ENCODE data around the gene PLXDC2.

The PLXDC2 gene

GRCh38 chr10:19872504-19873271 is 56.5 kb downstream of the PLXDC2 start:
- Histone ChIP-seq H3K9me3 (ENCODE audit: control insufficient read depth, insufficient read depth, low read length) (no peaks in the 10 kb centered on the region), H3K9ac (ENCODE audit: low read depth, low read length) (no peak overlapping the region), H3K4me1 (ENCODE audit: control insufficient read depth, insufficient read depth, low read length) (no peaks in the 10 kb centered on the region), H3K4me3 (ENCODE audit: low read depth, low read length) (no peak overlapping the region), H3K27me3 (ENCODE audit: control insufficient read depth, insufficient read depth, low read length) (no peaks in the 10 kb centered on the region), H3K36me3 (ENCODE audit: control insufficient read depth, insufficient read depth, low read length) (no peaks in the 10 kb centered on the region)

GRCh38 chr10:19874190-19874589 is 58.0 kb downstream of the PLXDC2 start:
- H3K27me3 ChIP-seq (ENCODE audit: control insufficient read depth, insufficient read depth, low read length), result no peaks in the 10 kb centered on the region
- H3K4me1 ChIP-seq (ENCODE audit: control insufficient read depth, insufficient read depth, low read length), result no peaks in the 10 kb centered on the region
- H3K4me3 ChIP-seq (ENCODE audit: low read depth, low read length), result no peak overlapping the region
- no peaks in the 10 kb centered on the region for H3K36me3 ChIP-seq (ENCODE audit: control insufficient read depth, insufficient read depth, low read length)
- no peaks in the 10 kb centered on the region for H3K9me3 ChIP-seq (ENCODE audit: control insufficient read depth, insufficient read depth, low read length)
- no peak overlapping the region for H3K9ac ChIP-seq (ENCODE audit: low read depth, low read length)

- Histone ChIP-seq H3K9me3 (ENCODE audit: control insufficient read depth, insufficient read depth, low read length) (no peaks in the 10 kb centered on the region), H3K4me1 (ENCODE audit: control insufficient read depth, insufficient read depth, low read length) (no peaks in the 10 kb centered on the region), H3K36me3 (ENCODE audit: control insufficient read depth, insufficient read depth, low read length) (no peaks in the 10 kb centered on the region), H3K9ac (ENCODE audit: low read depth, low read length) (no peak overlapping the region), H3K27me3 (ENCODE audit: control insufficient read depth, insufficient read depth, low read length) (no peaks in the 10 kb centered on the region), H3K4me3 (ENCODE audit: low read depth, low read length) (no peak overlapping the region)
Measured at GRCh38 chr10:19874791-19875190, 58.6 kb downstream of the PLXDC2 start.

- Histone ChIP-seq H3K27me3 (ENCODE audit: control insufficient read depth, insufficient read depth, low read length) (no peaks in the 10 kb centered on the region), H3K9ac (ENCODE audit: low read depth, low read length) (no peak overlapping the region), H3K4me3 (ENCODE audit: low read depth, low read length) (no peak overlapping the region), H3K9me3 (ENCODE audit: control insufficient read depth, insufficient read depth, low read length) (no peaks in the 10 kb centered on the region), H3K4me1 (ENCODE audit: control insufficient read depth, insufficient read depth, low read length) (no peaks in the 10 kb centered on the region), H3K36me3 (ENCODE audit: control insufficient read depth, insufficient read depth, low read length) (no peaks in the 10 kb centered on the region)
Measured at GRCh38 chr10:19876570-19876969, 60.3 kb downstream of the PLXDC2 start.

GRCh38 chr10:19877466-19878255 is 61.4 kb downstream of the PLXDC2 start:
- Histone ChIP-seq H3K4me1 (ENCODE audit: control insufficient read depth, insufficient read depth, low read length) (no peaks in the 10 kb centered on the region), H3K9me3 (ENCODE audit: control insufficient read depth, insufficient read depth, low read length) (no peaks in the 10 kb centered on the region), H3K36me3 (ENCODE audit: control insufficient read depth, insufficient read depth, low read length) (no peaks in the 10 kb centered on the region), H3K27me3 (ENCODE audit: control insufficient read depth, insufficient read depth, low read length) (no peaks in the 10 kb centered on the region), H3K9ac (ENCODE audit: low read depth, low read length) (no peak overlapping the region), H3K4me3 (ENCODE audit: low read depth, low read length) (no peak overlapping the region)

GRCh38 chr10:19882621-19883020 is 66.4 kb downstream of the PLXDC2 start:
- H3K9me3 ChIP-seq (ENCODE audit: control insufficient read depth, insufficient read depth, low read length), result no peaks in the 10 kb centered on the region
- no peak overlapping the region for H3K4me3 ChIP-seq (ENCODE audit: low read depth, low read length)
- no peak overlapping the region for H3K9ac ChIP-seq (ENCODE audit: low read depth, low read length)
- no peaks in the 10 kb centered on the region for H3K4me1 ChIP-seq (ENCODE audit: control insufficient read depth, insufficient read depth, low read length)
- H3K27me3 ChIP-seq (ENCODE audit: control insufficient read depth, insufficient read depth, low read length), result no peaks in the 10 kb centered on the region
- no peaks in the 10 kb centered on the region for H3K36me3 ChIP-seq (ENCODE audit: control insufficient read depth, insufficient read depth, low read length)

GRCh38 chr10:19888061-19888660 is 71.9 kb downstream of the PLXDC2 start:
- Histone ChIP-seq H3K9me3 (ENCODE audit: control insufficient read depth, insufficient read depth, low read length) (no peaks in the 10 kb centered on the region), H3K36me3 (ENCODE audit: control insufficient read depth, insufficient read depth, low read length) (no peaks in the 10 kb centered on the region), H3K27me3 (ENCODE audit: control insufficient read depth, insufficient read depth, low read length) (no peaks in the 10 kb centered on the region), H3K4me1 (ENCODE audit: control insufficient read depth, insufficient read depth, low read length) (peaks cover 8% of the 10 kb centered on the region), H3K4me3 (ENCODE audit: low read depth, low read length) (no peak overlapping the region), H3K9ac (ENCODE audit: low read depth, low read length) (no peak overlapping the region)

GRCh38 chr10:19889256-19889655 is 73.0 kb downstream of the PLXDC2 start:
- Histone ChIP-seq H3K9me3 (ENCODE audit: control insufficient read depth, insufficient read depth, low read length) (no peaks in the 10 kb centered on the region), H3K4me3 (ENCODE audit: low read depth, low read length) (no peak overlapping the region), H3K36me3 (ENCODE audit: control insufficient read depth, insufficient read depth, low read length) (no peaks in the 10 kb centered on the region)

GRCh38 chr10:19891429-19891828 is 75.2 kb downstream of the PLXDC2 start:
- Histone ChIP-seq H3K4me1 (ENCODE audit: control insufficient read depth, insufficient read depth, low read length) (peaks cover 8% of the 10 kb centered on the region), H3K4me3 (ENCODE audit: low read depth, low read length) (no peak overlapping the region), H3K9ac (ENCODE audit: low read depth, low read length) (no peak overlapping the region), H3K27me3 (ENCODE audit: control insufficient read depth, insufficient read depth, low read length) (no peaks in the 10 kb centered on the region), H3K36me3 (ENCODE audit: control insufficient read depth, insufficient read depth, low read length) (no peaks in the 10 kb centered on the region), H3K9me3 (ENCODE audit: control insufficient read depth, insufficient read depth, low read length) (no peaks in the 10 kb centered on the region)

More at GRCh38 chr10:19889256-19889655, 73.0 kb downstream of the PLXDC2 start:
- peaks cover 8% of the 10 kb centered on the region for H3K4me1 ChIP-seq (ENCODE audit: control insufficient read depth, insufficient read depth, low read length)
- no peak overlapping the region for H3K9ac ChIP-seq (ENCODE audit: low read depth, low read length)
- H3K27me3 ChIP-seq (ENCODE audit: control insufficient read depth, insufficient read depth, low read length), result no peaks in the 10 kb centered on the region

- H3K9me3 ChIP-seq (ENCODE audit: control insufficient read depth, insufficient read depth, low read length), result no peaks in the 10 kb centered on the region
- H3K27me3 ChIP-seq (ENCODE audit: control insufficient read depth, insufficient read depth, low read length), result no peaks in the 10 kb centered on the region
- H3K4me1 ChIP-seq (ENCODE audit: control insufficient read depth, insufficient read depth, low read length), result peaks cover 8% of the 10 kb centered on the region
- H3K36me3 ChIP-seq (ENCODE audit: control insufficient read depth, insufficient read depth, low read length), result no peaks in the 10 kb centered on the region
- H3K4me3 ChIP-seq (ENCODE audit: low read depth, low read length), result no peak overlapping the region
- no peak overlapping the region for H3K9ac ChIP-seq (ENCODE audit: low read depth, low read length)
Measured at GRCh38 chr10:19892270-19892669, 76.0 kb downstream of the PLXDC2 start.

- peaks cover 8% of the 10 kb centered on the region for H3K4me1 ChIP-seq (ENCODE audit: control insufficient read depth, insufficient read depth, low read length)
- H3K27me3 ChIP-seq (ENCODE audit: control insufficient read depth, insufficient read depth, low read length), result no peaks in the 10 kb centered on the region
- H3K9me3 ChIP-seq (ENCODE audit: control insufficient read depth, insufficient read depth, low read length), result no peaks in the 10 kb centered on the region
- H3K9ac ChIP-seq (ENCODE audit: low read depth, low read length), result no peak overlapping the region
- no peaks in the 10 kb centered on the region for H3K36me3 ChIP-seq (ENCODE audit: control insufficient read depth, insufficient read depth, low read length)
- H3K4me3 ChIP-seq (ENCODE audit: low read depth, low read length), result no peak overlapping the region
Measured at GRCh38 chr10:19892677-19893076, 76.4 kb downstream of the PLXDC2 start.

Data from iPS-15b (cell line).